ENCODE results near the gene PICALM.
"Not testable (repeated sequence)": the region's sequence is repeated elsewhere in the genome, so short reads cannot be mapped to it uniquely, and the experiment has no call there.

PICALM gene

DNA sequence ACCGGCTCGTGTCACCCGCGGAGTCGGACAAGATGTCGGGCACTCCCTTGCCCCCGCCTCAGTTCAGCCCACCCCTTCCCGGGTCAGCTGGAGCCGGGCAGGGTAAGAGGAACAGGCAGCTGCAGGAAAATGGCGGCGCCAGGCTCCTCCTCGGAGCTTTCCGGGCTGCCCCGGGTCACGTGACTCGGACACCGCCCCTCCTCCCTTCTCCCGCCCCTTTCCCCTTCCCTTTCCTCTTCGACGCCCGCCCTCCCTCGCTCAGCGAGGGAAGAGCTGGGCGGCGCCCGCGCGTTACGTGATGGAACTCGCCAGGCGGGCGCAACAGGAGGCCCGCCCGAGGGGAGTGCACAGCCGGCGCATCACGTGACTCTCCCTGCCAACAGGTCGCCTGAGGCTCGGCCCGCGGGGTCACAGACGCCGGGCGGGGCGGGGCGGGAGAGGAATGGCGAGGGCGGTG is at the start of gene PICALM:
PICALM (minus strand) TSS at position 134 of the 457 bp plus-strand sequence. CDS start 304 bp downstream, outside the sequence.
- peak; percentile 68 for DNase-seq (ENCODE audit: low read depth, low spot score)

- no peak for DNase-seq (ENCODE audit: low read depth, low spot score)
These were observed 49.4 kb upstream of the PICALM start for GRCh38 chr11:86118253-86118652.

DNA sequence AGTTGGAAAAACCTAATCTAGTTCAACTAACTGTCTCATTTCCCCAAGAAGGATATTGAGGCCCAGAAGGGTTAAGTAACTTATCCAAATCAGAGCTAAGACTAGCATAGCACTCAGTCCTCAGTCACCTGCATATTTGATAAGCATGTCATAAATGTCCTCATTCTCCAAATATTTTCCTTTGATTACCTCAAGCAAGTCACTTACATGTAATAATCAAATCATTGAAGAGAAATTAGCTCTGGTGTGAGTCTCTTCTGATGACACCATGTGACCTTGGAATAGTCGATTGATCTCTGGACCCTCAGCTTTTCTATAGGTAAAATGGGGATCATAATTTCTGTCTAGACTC is 48.8 kb upstream of the PICALM start:
- no peak for DNase-seq (ENCODE audit: low read depth, low spot score)

DNA sequence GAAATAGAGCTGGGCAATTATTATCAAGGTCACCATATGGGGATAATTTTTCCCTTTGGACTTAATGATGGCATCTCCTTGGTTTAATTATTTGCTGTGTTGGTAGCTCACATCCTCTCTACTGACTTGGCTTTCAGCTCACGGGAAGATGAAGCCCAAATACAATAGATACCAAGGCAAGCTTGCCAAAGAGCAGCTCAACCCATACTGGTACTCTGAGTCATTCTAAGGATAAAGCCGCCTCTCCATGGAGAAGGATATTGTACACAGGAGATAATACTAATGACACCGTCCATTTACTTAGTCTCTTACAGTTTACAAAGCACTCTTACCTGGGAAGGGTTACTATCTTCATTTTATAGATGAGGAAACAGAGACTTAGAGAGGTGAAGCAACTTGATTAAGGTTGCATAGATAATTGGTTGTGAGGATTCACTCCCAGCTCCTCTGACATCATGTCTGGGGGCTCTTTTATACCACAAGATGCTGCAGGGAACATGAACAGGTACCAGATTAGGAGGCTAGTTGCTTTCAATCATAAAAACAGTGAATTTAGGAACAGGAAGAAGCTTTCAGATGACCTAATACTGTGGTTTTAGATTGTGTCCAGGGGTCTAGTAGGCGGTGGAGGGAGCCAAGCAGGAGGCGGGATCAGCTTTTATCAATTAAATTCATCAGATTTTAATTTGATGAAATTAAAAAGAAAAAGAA is 48.3 kb upstream of the PICALM start:
- DNase-seq (ENCODE audit: low read depth, low spot score): no peak

DNA sequence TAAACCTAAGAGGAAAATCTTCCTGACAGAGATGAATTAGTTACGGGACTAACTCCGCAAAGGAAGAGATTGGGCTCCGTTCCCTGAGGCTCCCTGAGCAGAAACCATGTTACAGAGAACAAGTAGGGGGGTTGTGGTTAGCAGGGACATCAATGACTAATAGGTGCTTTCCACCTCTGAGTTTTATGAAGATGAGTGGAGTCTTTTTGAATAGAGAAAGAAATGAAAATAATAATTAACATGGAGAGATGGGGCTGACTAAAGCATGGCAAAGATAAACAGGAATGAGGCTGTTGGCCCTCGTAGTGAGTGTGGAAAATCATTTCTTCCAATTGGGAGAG is 47.5 kb upstream of the PICALM start:
- DNase-seq (ENCODE audit: low read depth, low spot score): no peak

- no peak for DNase-seq (ENCODE audit: low read depth, low spot score)
These were observed 46.9 kb upstream of the PICALM start for GRCh38 chr11:86115542-86116385.

DNA sequence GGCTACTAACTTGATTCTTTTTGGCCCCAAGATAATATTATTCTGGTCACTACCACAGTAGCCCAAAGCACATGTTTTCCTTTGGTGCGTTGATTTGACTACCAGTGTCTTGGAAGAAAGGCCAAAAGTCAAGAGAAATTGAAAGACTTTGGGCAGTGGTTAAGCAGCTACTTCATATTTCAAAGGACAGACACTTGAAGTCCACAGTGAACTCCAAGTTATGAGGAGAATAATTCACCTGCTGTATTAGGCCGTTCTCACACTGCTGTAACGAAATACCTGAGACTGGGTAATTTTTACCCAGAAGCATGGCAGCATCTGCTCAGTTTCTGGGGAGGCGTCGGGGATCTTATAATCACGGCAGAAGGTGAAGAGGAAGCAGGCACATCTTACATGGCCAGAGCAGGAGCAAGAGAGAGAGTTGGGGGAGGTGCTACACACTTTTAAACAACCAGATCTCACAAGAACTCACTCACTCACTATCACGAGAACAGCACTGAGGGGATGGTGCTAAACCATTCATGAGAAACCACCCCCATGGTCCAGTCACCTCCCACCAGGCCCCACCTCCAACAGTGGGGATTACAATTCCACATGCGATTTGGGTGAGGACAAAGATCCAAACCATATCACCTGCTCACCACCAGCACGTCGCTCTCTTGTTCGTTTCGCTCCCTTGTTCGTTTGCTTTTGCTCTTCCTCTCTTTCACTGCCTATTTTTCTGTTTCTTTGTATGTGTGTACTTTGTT is 40.2 kb upstream of the PICALM start:
- no peak for DNase-seq (ENCODE audit: low read depth, low spot score)

- no peak for DNase-seq (ENCODE audit: low read depth, low spot score)
These were observed 39.3 kb upstream of the PICALM start for GRCh38 chr11:86108191-86108590.

- DNase-seq (ENCODE audit: low read depth, low spot score): no peak
These were observed 38.0 kb upstream of the PICALM start for GRCh38 chr11:86106916-86107315.

GRCh38 chr11:86106031-86106430 is 37.1 kb upstream of the PICALM start:
- not testable (repeated sequence) for DNase-seq (ENCODE audit: low read depth, low spot score)

- not testable (repeated sequence) for DNase-seq (ENCODE audit: low read depth, low spot score)
These were observed 36.7 kb upstream of the PICALM start for GRCh38 chr11:86105601-86106000.

DNA sequence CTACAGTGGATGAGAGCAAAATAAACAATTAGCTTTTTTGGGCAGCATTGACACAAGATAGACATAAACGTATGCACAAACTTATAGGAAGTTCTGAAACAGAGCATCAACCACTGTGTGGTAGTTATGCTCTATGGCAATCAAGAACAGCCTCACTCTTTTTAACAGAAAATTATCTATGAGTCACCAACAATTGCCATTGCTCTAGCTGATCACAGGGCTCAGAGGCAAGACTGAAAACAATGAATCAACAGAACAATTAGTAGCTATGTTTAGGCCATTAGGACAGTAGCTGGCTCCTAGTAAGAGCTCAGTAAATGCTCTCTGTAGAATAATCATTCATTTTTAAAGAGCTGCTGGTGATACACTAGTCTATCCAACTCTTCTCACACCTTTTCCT is 34.9 kb upstream of the PICALM start:
- DNase-seq (ENCODE audit: low read depth, low spot score): no peak

GRCh38 chr11:86101941-86102407 is 33.1 kb upstream of the PICALM start:
- DNase-seq (ENCODE audit: low read depth, low spot score): no peak

GRCh38 chr11:86101493-86101892 is 32.6 kb upstream of the PICALM start:
- no peak for DNase-seq (ENCODE audit: low read depth, low spot score)

DNA sequence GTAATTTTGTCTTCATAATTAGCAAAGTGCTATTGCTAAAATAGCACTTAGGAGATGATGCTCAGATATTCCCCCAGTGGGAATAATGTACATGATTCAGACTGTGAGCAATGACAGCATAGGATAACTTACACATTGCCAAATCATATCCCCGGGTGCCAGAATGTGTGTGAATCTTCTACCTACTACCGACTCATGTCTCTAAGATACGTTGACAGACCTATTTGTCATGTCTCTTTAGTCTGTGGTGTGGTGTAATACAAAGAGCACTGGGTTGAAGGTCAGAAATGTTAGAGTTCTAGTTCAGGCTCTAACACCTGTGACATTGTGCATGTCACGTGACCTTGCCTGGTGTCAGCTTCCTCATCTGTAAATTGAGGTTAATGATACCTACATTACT is 31.0 kb upstream of the PICALM start:
- DNase-seq (ENCODE audit: low read depth, low spot score): no peak

- no peak for DNase-seq (ENCODE audit: low read depth, low spot score)
These were observed 29.1 kb upstream of the PICALM start for GRCh38 chr11:86097980-86098379.

DNA sequence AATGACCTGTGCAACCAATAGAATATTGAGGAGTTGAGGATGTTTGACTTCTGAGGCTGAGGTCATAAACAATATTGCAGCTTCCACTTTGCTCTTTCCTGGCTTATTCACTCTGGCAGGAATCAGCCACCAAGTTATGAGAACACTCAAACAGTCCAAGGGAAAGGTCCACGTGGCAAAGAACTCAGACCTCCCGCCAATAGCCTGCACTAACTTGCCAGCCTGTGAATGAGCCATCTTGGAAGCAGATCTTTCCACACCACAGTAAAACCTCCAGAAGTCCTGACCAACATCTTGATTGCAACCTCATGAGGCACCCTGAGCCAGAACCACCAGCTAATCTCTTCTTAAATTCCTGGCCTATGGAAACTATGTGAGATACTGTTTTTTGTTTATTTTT is 22.7 kb upstream of the PICALM start:
- DNase-seq (ENCODE audit: low read depth, low spot score): no peak

- no peak for DNase-seq (ENCODE audit: low read depth, low spot score)
These were observed 22.2 kb upstream of the PICALM start for GRCh38 chr11:86091086-86091485.

DNA sequence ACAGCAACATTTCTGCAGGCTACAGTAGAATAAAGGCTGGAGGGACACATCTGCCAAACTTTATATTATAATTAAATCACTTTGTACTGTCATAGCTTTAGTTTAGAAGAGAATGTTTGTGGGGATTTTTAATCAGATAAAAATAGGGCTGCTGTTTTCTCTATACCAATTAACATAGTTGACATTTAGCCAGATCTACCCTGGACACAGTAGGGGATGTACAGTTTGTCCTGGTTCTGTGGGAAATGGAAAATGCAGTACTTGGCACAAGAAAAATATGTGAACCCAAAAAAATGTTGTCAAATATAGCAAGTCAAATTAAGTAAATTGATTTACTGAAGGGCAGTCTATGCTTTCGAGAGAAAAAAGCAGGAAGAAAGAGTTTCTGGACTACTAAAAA is 20.8 kb upstream of the PICALM start:
- no peak for DNase-seq (ENCODE audit: low read depth, low spot score)

DNA sequence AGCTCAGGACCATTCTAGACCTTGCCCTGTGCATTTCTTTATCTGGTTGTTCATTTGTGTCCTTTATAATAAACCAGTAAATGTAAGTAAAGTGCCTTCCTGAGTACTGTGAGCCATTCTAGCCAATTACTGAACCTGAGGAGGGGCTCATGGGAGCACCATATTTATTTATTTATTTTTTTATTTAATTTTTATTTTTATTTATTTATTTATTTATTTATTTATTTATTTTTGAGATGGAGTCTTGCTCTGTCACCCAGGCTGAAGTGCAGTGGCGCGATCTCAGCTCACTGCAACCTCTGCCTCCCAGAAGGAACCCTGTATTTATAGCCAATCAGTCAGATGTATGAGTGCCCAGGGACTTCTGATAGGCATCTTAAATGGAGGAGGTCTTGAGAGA is 18.8 kb upstream of the PICALM start:
- DNase-seq (ENCODE audit: low read depth, low spot score): not testable (repeated sequence)

- no peak for DNase-seq (ENCODE audit: low read depth, low spot score)
These were observed 18.4 kb upstream of the PICALM start for GRCh38 chr11:86087256-86087655.

DNA sequence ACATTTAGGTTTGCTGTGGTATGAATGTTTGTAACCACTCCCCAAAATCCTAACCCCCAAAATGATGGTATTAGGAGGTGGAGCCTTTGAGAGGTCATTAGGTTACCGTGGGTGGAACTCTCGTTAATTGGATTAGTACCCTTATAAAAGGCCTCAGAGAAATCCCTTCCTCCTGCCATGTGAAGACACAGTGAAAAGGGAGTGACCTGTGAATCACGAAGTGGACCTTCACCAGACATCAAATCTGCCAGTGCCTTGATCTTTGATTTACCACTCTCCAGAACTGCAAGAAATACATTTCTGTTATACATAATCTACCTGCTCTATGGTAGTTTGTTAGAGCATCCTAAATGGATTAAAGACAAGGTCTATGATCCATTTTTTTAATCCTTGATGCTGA is 12.6 kb upstream of the PICALM start:
- DNase-seq (ENCODE audit: low read depth, low spot score): no peak
